Common myeloid progenitor, CD34-positive (primary cell): ENCODE measurements around the gene SLC51B.

Source experiments
- CTCF ChIA-PET: fragments of 350-600 bp; sonication (Branson Sonifier 250); formaldehyde crosslinking; loops from one replicate; lab custom pipeline; 2021; ENCODE audit warnings: antibody characterized with exemption; lab: Charles Lee
- POLR2A ChIA-PET: fragments of 350-600 bp; sonication (Branson Sonifier 250); formaldehyde crosslinking; loops from one replicate; lab custom pipeline; 2021; ENCODE audit warnings: antibody characterized with exemption; lab: Charles Lee
- DNase-seq, 3 donors: peaks; one replicate each; pipeline versions ENCODE4 v3.0.0 to v3.0.0-alpha.2; 2013
- H3K27ac ChIP-seq, 2 experiments: 1 replicate in 1 of 2; 2 replicates in 1 of 2; pipeline ENCODE4 v1.7.0; 2013; ENCODE audit warnings: inconsistent platforms in 2 of 2, low read length in 2 of 2, mild to moderate bottlenecking in 2 of 2, low read depth in 1 of 2, moderate library complexity in 1 of 2; ENCODE audit not compliant: severe bottlenecking in 2 of 2, insufficient read depth in 1 of 2, poor library complexity in 1 of 2
- H3K27me3 ChIP-seq, 5 experiments: replicated peaks in 2 of 5; 1 replicate in 3 of 5; 2 replicates in 2 of 5; pipeline versions ENCODE4 v1.6.1 to v1.7.0; 2013; ENCODE audit warnings: low read length in 4 of 5, mild to moderate bottlenecking in 2 of 5, moderate library complexity in 2 of 5, inconsistent platforms in 1 of 5; ENCODE audit not compliant: insufficient read depth in 5 of 5, control insufficient read depth in 4 of 5
- H3K36me3 ChIP-seq, 4 experiments: 1 replicate in 2 of 4; 2 replicates in 2 of 4; pipeline versions ENCODE4 v1.6.1 to v1.7.0; 2013; ENCODE audit warnings: low read length in 3 of 4, control low read depth in 1 of 4, mild to moderate bottlenecking in 1 of 4; ENCODE audit not compliant: control insufficient read depth in 4 of 4, insufficient read depth in 4 of 4
- H3K4me1 ChIP-seq, 4 experiments: 1 replicate in 3 of 4; 2 replicates in 1 of 4; pipeline versions ENCODE4 v1.6.1 to v1.7.1; 2013; ENCODE audit warnings: low read length in 3 of 4, mild to moderate bottlenecking in 3 of 4, control low read depth in 1 of 4, inconsistent platforms in 1 of 4, moderate library complexity in 1 of 4; ENCODE audit not compliant: control insufficient read depth in 4 of 4, insufficient read depth in 4 of 4; ENCODE audit errors: control extremely low read depth in 1 of 4
- H3K4me3 ChIP-seq, 7 experiments: 1 replicate in 4 of 7; 2 replicates in 3 of 7; pipeline versions ENCODE4 v1.5.1 to v1.7.0; 2013; ENCODE audit warnings: mild to moderate bottlenecking in 7 of 7, low read length in 6 of 7, moderate library complexity in 6 of 7, inconsistent platforms in 2 of 7, low read depth in 2 of 7, control low read depth in 1 of 7; ENCODE audit not compliant: insufficient read depth in 4 of 7, control insufficient read depth in 1 of 7; ENCODE audit errors: extremely low read depth in 1 of 7
- H3K9me3 ChIP-seq, 5 experiments: 1 replicate in 4 of 5; 2 replicates in 1 of 5; pipeline versions ENCODE4 v1.6.1 to v1.7.1; 2013; ENCODE audit warnings: low read length in 4 of 5, mild to moderate bottlenecking in 2 of 5, inconsistent platforms in 1 of 5, low read depth in 1 of 5, moderate library complexity in 1 of 5; ENCODE audit not compliant: control insufficient read depth in 4 of 5, insufficient read depth in 2 of 5; ENCODE audit errors: control extremely low read depth in 1 of 5
- WGBS: methylation state at CpG from one replicate; pipeline ENCODE4 v1.1.5; 2013; ENCODE audit not compliant: insufficient coverage; 5-methylcytosine and 5-hydroxymethylcytosine counted together

SLC51B gene

DNA sequence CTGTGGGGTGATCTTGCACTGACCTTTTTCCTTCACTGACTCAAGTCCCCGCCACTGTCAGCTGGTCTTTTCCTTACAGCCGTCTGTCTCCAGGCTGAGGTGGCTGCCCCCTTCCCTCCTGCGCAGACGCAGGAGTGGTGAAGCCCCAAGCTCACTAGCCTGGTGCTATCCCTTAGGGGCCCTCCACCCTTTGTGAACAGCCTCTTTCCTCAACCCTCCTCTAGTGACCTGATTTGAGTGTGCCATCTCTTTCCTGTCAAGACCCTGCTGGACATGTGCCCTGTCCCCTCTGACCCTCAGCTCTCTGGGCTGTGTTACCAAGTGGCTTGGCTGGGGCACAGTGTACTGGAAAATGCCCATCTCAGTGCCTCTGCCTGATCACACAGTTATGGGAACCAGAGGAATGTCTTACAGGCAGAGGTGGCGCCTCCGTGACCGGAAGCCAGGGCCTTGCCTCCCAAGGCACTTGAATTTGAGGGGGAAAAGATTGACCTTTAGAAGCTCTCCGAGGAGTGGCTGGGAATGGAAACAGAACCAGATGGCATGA is 40.1 kb downstream of the SLC51B start:
- ChIA-PET POLR2A (no interaction called here), CTCF (interaction anchor here (0.8 to 17.2 kb wide), 11 partner anchors 9 to 51 kb away, joined by 3 to 282 read pairs (median 5); partner anchors contain the start of gene KBTBD13)
- no peak for DNase-seq
- H3K27me3 ChIP-seq, result peaks cover 0 to 4% (median 0%) of the 10 kb centered on the region in 5 experiments
- no peaks in the 10 kb centered on the region for H3K9me3 ChIP-seq
- no peak overlapping the region for H3K27ac ChIP-seq
- H3K4me3 ChIP-seq, result no peak overlapping the region
- 95% methylated on average over 8 of the region's 8 CpGs for WGBS
- H3K4me1 ChIP-seq, result peaks cover 0 to 16% (median 10%) of the 10 kb centered on the region in 4 experiments
- H3K36me3 ChIP-seq, result no peaks in the 10 kb centered on the region

- Histone ChIP-seq H3K36me3 (no peaks in the 10 kb centered on the region), H3K27me3 (peaks cover 0 to 4% (median 0%) of the 10 kb centered on the region in 5 experiments), H3K4me1 (peaks cover 0 to 16% (median 10%) of the 10 kb centered on the region in 4 experiments), H3K9me3 (no peaks in the 10 kb centered on the region), H3K4me3 (no peak overlapping the region), H3K27ac (no peak overlapping the region)
- POLR2A ChIA-PET, result interaction anchor here (0.5 kb wide), 1 partner anchor 280 kb away, joined by 4 read pairs; no protein-coding TSS in a partner anchor
- DNase-seq, result peak; percentile 25 to 51 (median 46)
- WGBS, result 97% methylated on average over 5 of the region's 6 CpGs
- CTCF ChIA-PET, result interaction anchor here (0.6 to 17.2 kb wide), 16 partner anchors 8 to 175 kb away, joined by 3 to 282 read pairs (median 5); partner anchors contain the start of genes ANKDD1A, KBTBD13 and SLC51B
These were observed 40.9 kb downstream of the SLC51B start for GRCh38 chr15:65085990-65086679.

DNA sequence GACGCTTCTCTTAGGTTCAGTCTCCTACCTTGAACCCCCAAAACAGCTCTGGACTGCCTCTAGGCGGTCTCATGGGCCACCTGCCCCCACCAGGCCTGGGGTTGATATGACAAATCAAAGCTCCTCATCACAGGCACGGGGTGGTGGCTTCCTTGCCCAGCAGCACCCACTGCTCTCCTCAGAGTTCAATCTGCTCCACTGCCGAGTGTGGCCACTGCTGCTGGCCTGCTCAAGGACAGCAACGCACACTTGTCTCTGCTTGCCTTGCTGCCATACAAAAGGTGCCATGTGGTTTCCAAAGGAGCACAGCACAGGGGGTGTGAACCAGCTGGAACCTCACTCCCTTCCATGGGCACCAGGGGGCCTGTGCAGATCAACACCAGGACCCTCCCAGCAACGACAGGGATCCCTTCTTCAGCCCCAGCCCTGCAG is 41.5 kb downstream of the SLC51B start:
- DNase-seq, result peak in 1 of 3 donors; percentile 27
- Histone ChIP-seq H3K4me3 (no peak overlapping the region), H3K27me3 (peaks cover 0 to 4% (median 0%) of the 10 kb centered on the region in 5 experiments), H3K4me1 (peaks cover 0 to 14% (median 9%) of the 10 kb centered on the region in 4 experiments), H3K9me3 (no peaks in the 10 kb centered on the region), H3K36me3 (peaks cover 0 to 2% (median 0%) of the 10 kb centered on the region in 4 experiments), H3K27ac (no peak overlapping the region)
- ChIA-PET POLR2A (interaction anchor here (0.5 kb wide), 1 partner anchor 280 kb away, joined by 4 read pairs; no protein-coding TSS in a partner anchor), CTCF (interaction anchor here (0.6 to 17.2 kb wide), 17 partner anchors 8 to 175 kb away, joined by 3 to 282 read pairs (median 5); partner anchors contain the start of genes ANKDD1A, KBTBD13 and SLC51B)
- WGBS, result 77% methylated on average over 6 of the region's 6 CpGs

DNA sequence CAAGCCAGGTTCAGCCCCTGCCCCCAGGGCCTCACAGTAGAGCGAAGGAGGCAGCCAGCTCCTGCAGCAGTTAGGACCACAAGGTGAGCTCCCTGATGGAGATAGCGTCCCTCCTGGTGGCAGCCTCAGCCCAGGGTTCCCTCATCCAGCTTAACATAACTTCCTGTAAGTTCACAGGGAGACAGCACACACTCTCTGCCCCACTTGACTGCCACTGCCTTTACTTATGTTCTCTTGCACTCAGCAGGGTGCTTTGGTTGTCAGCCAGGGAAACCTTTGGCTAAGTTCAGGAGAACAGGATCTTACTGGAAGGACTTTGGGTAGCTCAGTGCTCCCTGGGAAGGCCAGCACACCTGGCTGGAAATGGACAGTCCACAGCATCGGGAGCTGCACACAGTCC is 42.2 kb downstream of the SLC51B start:
- peaks cover 0 to 2% (median 0%) of the 10 kb centered on the region in 4 experiments for H3K36me3 ChIP-seq
- no peak overlapping the region for H3K4me3 ChIP-seq
- H3K27ac ChIP-seq, result no peak overlapping the region
- peaks cover 0 to 7% (median 4%) of the 10 kb centered on the region in 4 experiments for H3K4me1 ChIP-seq
- ChIA-PET POLR2A (no interaction called here), CTCF (interaction anchor here (0.8 to 17.2 kb wide), 11 partner anchors 9 to 53 kb away, joined by 3 to 282 read pairs (median 5); partner anchors contain the start of gene SLC51B)
- peaks cover 0 to 4% (median 0%) of the 10 kb centered on the region in 5 experiments for H3K27me3 ChIP-seq
- no peaks in the 10 kb centered on the region for H3K9me3 ChIP-seq
- no peak for DNase-seq
- 80% methylated on average over 3 of the region's 3 CpGs for WGBS

- CTCF ChIA-PET, result interaction anchor here (1.1 to 17.2 kb wide), 8 partner anchors 10 to 54 kb away, joined by 3 to 282 read pairs (median 12); no protein-coding TSS in a partner anchor
- POLR2A ChIA-PET, result no interaction called here
- 99% methylated on average over 12 of the region's 13 CpGs for WGBS
These were observed 42.9 kb downstream of the SLC51B start for GRCh38 chr15:65087873-65088642.

DNA sequence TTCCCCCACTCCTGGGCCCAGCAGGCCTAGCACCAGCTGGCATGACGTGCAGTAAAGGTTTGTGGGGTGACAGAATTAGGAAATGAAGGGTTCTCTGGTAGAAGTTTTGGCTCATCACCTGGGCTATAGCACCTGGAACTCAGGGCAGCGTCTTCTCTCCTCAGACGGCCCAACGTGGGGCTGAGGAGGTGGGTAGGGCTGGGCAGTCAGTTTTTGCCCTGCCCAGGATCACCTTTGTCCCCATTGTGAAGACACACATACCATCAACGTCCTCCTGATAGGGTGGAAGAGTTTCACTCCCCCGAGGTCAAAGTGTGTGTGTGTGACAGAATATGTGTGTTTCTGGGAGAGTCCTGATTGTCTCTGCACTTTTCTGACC is 43.4 kb downstream of the SLC51B start:
- H3K27ac ChIP-seq, result no peak overlapping the region
- H3K36me3 ChIP-seq, result peaks cover 0 to 2% (median 0%) of the 10 kb centered on the region in 4 experiments
- DNase-seq, result no peak
- ChIA-PET CTCF (interaction anchor here (1.1 to 17.2 kb wide), 5 partner anchors 10 to 55 kb away, joined by 3 to 282 read pairs (median 17); no protein-coding TSS in a partner anchor), POLR2A (no interaction called here)
- H3K9me3 ChIP-seq, result no peaks in the 10 kb centered on the region
- H3K4me3 ChIP-seq, result no peak overlapping the region
- peaks cover 0 to 2% (median 0%) of the 10 kb centered on the region in 5 experiments for H3K27me3 ChIP-seq
- H3K4me1 ChIP-seq, result no peaks in the 10 kb centered on the region
- WGBS, result 87% methylated on average over 3 of the region's 6 CpGs

More at GRCh38 chr15:65087873-65088642, 42.9 kb downstream of the SLC51B start:
- Histone ChIP-seq H3K36me3 (peaks cover 0 to 2% (median 0%) of the 10 kb centered on the region in 4 experiments), H3K27me3 (peaks cover 0 to 4% (median 0%) of the 10 kb centered on the region in 5 experiments), H3K4me1 (peaks cover 0 to under 1% (median 0%) of the 10 kb centered on the region in 4 experiments), H3K9me3 (no peaks in the 10 kb centered on the region), H3K4me3 (no peak overlapping the region), H3K27ac (no peak overlapping the region)
- DNase-seq, result no peak
